GM12872 (cell line): ENCODE results near the gene ADAT2.

Source experiments
- TF ChIP-seq, protein P1 (sequence below): IDR thresholded peaks from 3 replicates; pipeline ENCODE4 v1.5.1; 2011; ENCODE audit warnings: low read depth, mild to moderate bottlenecking, low read length, moderate library complexity; ENCODE audit not compliant: insufficient read depth

The ADAT2 gene

GRCh38 chr6:143408151-143408786 is 42.2 kb downstream of the ADAT2 start:
- TF ChIP-seq, protein P1, sequence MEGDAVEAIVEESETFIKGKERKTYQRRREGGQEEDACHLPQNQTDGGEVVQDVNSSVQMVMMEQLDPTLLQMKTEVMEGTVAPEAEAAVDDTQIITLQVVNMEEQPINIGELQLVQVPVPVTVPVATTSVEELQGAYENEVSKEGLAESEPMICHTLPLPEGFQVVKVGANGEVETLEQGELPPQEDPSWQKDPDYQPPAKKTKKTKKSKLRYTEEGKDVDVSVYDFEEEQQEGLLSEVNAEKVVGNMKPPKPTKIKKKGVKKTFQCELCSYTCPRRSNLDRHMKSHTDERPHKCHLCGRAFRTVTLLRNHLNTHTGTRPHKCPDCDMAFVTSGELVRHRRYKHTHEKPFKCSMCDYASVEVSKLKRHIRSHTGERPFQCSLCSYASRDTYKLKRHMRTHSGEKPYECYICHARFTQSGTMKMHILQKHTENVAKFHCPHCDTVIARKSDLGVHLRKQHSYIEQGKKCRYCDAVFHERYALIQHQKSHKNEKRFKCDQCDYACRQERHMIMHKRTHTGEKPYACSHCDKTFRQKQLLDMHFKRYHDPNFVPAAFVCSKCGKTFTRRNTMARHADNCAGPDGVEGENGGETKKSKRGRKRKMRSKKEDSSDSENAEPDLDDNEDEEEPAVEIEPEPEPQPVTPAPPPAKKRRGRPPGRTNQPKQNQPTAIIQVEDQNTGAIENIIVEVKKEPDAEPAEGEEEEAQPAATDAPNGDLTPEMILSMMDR = no peak

DNA sequence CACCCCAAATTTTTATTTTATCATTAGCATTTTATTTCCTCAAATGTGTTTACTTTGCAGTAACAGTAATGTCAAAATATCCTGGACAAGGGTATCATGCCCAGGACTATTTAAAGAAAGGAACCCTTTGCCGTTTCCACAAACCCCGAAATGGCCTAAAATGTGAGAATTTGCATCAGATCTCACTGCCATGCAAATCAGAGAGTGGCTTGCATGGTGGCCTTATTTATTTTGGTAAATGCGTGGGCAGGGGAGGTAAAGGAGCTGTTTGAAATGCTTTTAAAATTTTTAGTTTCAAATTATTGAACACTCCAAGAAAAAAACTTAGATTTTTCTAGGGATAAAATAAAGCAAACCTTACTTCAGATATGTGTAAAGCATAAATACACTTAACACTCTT is 43.8 kb downstream of the ADAT2 start:
- TF ChIP-seq, protein P1 = no peak

- TF ChIP-seq, protein P1 = no peak
These were observed 44.9 kb downstream of the ADAT2 start for GRCh38 chr6:143405373-143406154.

DNA sequence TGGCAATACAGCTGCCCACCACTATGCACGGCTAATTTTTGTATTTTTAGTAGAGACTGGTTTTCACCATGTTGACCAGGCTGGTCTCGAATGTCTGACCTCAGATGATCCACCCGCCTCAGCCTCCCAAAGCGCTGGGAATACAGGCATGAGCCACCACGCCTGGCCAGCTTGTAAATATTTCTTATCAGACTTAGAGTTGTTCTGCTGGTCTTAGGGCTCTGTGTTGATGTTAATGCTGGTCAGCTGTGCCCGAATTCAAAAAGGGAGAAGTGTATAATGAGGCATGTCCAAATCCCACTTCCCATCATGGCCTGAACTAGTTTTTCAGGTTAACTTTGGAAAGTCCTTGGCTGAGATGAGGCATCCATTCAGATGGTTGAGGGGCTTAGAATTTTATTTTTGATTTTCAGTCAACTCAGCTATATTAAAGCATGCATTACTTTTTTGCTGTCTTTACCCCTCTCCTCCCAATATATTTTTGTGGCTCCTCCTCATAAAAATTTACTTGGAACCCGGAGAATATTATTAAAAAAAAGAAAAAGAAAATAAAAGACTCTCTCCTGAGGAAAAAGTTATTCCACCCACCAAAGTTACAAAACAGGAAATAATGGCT is 47.7 kb downstream of the ADAT2 start:
- TF ChIP-seq, protein P1 = no peak

- TF ChIP-seq, protein P1 = no peak
These were observed 48.7 kb downstream of the ADAT2 start for GRCh38 chr6:143401636-143402370.

GRCh38 chr6:143401068-143401446 is 49.4 kb downstream of the ADAT2 start:
- TF ChIP-seq, protein P1 = no peak

GRCh38 chr6:143400258-143401067 is 50.0 kb downstream of the ADAT2 start:
- TF ChIP-seq, protein P1 = no peak
